ENCODE results near the gene RCAN1. TPM values are rescaled to one million over a fixed set of nuclear protein-coding genes. Genes with fewer than 3 reads are reported as not detected.

The RCAN1 gene
- total and polyA plus RNA-seq, 2 of the 13 experiments (the other 11 are each of a cell fraction or from before 2014, with no cell fraction given) = 9.4 to 34.1 TPM

DNA sequence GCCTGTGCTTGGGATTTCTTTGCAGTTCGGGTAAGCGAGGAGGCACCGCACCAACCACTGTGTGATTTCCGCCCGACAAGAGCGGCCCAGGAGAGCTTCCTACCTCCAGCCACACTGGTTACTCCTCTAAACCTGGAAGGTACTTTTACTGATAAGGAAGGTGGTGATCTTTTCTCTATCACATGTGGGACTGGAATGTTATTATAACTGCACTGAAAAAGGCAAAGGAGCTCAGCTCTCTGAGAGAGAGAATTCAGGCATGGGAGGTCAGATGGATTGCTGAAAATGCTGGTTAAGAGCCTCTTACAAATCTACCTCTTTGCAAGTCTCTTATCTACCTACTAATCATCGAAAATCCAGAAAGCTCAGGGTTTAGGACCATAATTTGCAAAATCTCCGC is 95.2 kb downstream of the RCAN1 start (continued):
- TF ChIP-seq ZNF580 (CRISPR knock-in tag; IDR thresholded peaks at IDR 0.05; ENCODE audit: borderline replicate concordance, low read depth) = no peak
- TF ChIP-seq MED13 (CRISPR knock-in tag; IDR thresholded peaks at IDR 0.05) = no peak
- no peak for TF ChIP-seq ZNF138 (CRISPR knock-in tag; IDR thresholded peaks at IDR 0.05; ENCODE audit: low read depth)
- no peak for TF ChIP-seq ZNF253 (CRISPR knock-in tag; IDR thresholded peaks at IDR 0.05; ENCODE audit: borderline replicate concordance)
- TF ChIP-seq ZIK1 (CRISPR knock-in tag; IDR thresholded peaks at IDR 0.05; ENCODE audit: borderline replicate concordance, low read depth) = no peak
- TF ChIP-seq ZBTB3 (CRISPR knock-in tag; IDR thresholded peaks at IDR 0.05; ENCODE audit: borderline replicate concordance, low read depth) = no peak
- TF ChIP-seq TEF (CRISPR knock-in tag; IDR thresholded peaks at IDR 0.05) = no peak
- TF ChIP-seq, protein P1, sequence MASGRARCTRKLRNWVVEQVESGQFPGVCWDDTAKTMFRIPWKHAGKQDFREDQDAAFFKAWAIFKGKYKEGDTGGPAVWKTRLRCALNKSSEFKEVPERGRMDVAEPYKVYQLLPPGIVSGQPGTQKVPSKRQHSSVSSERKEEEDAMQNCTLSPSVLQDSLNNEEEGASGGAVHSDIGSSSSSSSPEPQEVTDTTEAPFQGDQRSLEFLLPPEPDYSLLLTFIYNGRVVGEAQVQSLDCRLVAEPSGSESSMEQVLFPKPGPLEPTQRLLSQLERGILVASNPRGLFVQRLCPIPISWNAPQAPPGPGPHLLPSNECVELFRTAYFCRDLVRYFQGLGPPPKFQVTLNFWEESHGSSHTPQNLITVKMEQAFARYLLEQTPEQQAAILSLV (CRISPR knock-in tag; IDR thresholded peaks at IDR 0.05; ENCODE audit: borderline replicate concordance) = no peak

- DNase-seq (ENCODE audit: low spot score) (no peak), ATAC-seq (no peak), FAIRE-seq (no peak)
- Histone ChIP-seq H3K27me3 (ENCODE audit: control insufficient read depth in 1 of 2, insufficient read depth in 2 of 2, low read length in 2 of 2) (no peaks in the 10 kb centered on the region), H3K79me2 (ENCODE audit: insufficient read depth, low read length) (no peaks in the 10 kb centered on the region), H3K4me3 (replicated peaks in 1 of 3; ENCODE audit: insufficient read depth in 1 of 3, low read depth in 2 of 3, low read length in 3 of 3) (no peak overlapping the region), H3K36me3 (replicated peaks in 1 of 2; ENCODE audit: control insufficient read depth in 1 of 2, insufficient read depth in 2 of 2, low read length in 2 of 2) (peaks cover 9 to 43% of the 10 kb centered on the region in 2 experiments), H2AFZ (ENCODE audit: low read length) (no peak overlapping the region), H3K27ac (ENCODE audit: extremely low read length, insufficient read depth, low read length) (no peak overlapping the region), H3K4me2 (ENCODE audit: low read depth, low read length) (no peak overlapping the region), H3K9ac (ENCODE audit: insufficient read depth, low read depth, low read length) (no peak overlapping the region), H3K4me1 (ENCODE audit: insufficient read depth, low read length) (peaks cover 38% of the 10 kb centered on the region), H3K9me3 (ENCODE audit: low read length) (no peaks in the 10 kb centered on the region), H4K20me1 (ENCODE audit: insufficient read depth, low read length) (peaks cover 5% of the 10 kb centered on the region; the same call in 1 of the 2 replicates)
- CTCF ChIA-PET (ENCODE audit: low intra/inter-chr PET ratio, low total read pairs) = no interaction called here
- no TSS peak for BruUV-seq (replicated peaks)
- 95% methylated on average over 4 of the region's 4 CpGs for WGBS (ENCODE audit: low lambda C conversion rate)
- intact Hi-C loops (cut with micrococcal nuclease; ENCODE audit: unreplicated experiment) = no loop called here
- POLR2A ChIA-PET = no interaction called here
- in situ Hi-C loops (cut with HindIII; ENCODE audit: extremely low pct_ligation_motif_present, low pct_unique_long_range_greater_than_20kb) = no loop called here
- TF ChIP-seq ZBTB33 (CRISPR knock-in tag; IDR thresholded peaks at IDR 0.05) (no peak), ZNF460 (CRISPR knock-in tag; IDR thresholded peaks at IDR 0.05; ENCODE audit: borderline replicate concordance) (no peak), ZBTB38 (CRISPR knock-in tag; IDR thresholded peaks at IDR 0.05) (no peak), NCOA5 (CRISPR knock-in tag; IDR thresholded peaks at IDR 0.05) (no peak), KAT2B (IDR thresholded peaks at IDR 0.05; ENCODE audit: borderline replicate concordance, low read depth, low read length) (no peak), ARNT2 (CRISPR knock-in tag; IDR thresholded peaks at IDR 0.05; ENCODE audit: low read depth) (no peak)
- TF ChIP-seq, protein P2, sequence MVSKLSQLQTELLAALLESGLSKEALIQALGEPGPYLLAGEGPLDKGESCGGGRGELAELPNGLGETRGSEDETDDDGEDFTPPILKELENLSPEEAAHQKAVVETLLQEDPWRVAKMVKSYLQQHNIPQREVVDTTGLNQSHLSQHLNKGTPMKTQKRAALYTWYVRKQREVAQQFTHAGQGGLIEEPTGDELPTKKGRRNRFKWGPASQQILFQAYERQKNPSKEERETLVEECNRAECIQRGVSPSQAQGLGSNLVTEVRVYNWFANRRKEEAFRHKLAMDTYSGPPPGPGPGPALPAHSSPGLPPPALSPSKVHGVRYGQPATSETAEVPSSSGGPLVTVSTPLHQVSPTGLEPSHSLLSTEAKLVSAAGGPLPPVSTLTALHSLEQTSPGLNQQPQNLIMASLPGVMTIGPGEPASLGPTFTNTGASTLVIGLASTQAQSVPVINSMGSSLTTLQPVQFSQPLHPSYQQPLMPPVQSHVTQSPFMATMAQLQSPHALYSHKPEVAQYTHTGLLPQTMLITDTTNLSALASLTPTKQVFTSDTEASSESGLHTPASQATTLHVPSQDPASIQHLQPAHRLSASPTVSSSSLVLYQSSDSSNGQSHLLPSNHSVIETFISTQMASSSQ (IDR thresholded peaks at IDR 0.05; ENCODE audit: low read depth) = no peak
- TF ChIP-seq, protein P2 (CRISPR knock-in tag; IDR thresholded peaks at IDR 0.05; ENCODE audit: borderline replicate concordance) = no peak
Measured at GRCh38 chr21:34519016-34519415, 95.9 kb downstream of the RCAN1 start.

Data from HepG2 (cell line).